Hepatic stellate cell (primary cell): Measurements from ENCODE around the gene APPBP2.

ENCODE experiments used
- DNase-seq: peaks from one replicate; pipeline ENCODE4 v3.0.0; 2011; ENCODE audit warnings: low spot score

Gene APPBP2

DNA sequence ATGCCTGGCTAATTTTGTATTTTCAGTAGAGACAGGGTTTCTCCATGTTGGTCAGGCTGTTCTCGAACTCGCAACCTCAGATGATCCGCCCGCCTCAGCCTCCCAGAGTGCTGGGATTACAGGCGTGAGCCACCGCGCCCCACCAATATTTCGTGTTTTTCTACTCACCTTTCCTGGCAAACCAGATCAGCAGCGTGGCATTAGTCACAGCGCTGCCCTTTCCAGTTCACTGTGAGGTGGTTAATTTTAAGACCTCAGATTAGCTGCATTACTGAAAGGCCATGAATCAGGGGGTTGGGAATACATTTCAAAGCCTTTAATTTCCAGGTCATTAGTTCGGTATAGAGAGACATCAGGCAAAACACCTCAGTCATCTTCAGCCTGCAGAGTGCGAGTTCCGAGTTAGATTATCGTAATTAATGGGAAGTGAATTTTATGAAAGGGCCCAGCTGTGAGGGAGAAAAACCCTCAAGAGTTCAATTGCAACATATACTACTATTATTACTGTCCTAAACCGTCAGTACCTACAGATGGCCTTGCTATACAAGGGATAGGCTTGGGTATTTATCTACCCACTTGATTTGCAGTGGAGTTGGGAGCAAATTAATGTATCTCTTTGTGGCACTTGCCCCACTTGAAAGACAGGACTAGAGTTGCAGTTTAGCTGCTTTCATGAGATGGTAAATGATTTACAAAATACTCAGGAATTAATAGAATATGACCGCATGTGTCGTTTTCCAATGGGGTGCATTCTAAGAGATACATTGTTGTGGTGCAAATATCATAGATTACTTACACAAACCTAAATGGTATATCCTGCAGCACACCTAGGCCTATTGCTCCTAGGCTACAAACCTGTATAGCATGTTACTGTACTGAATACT is 132.0 kb downstream of the APPBP2 start:
- no peak for DNase-seq
